Caco-2 (cell line): ENCODE measurements around the gene RACK1. TPM values are rescaled to one million over a fixed set of nuclear protein-coding genes. Genes with fewer than 3 reads are reported as not detected.
"Not testable (repeated sequence)": the region's sequence is repeated elsewhere in the genome, so short reads cannot be mapped to it uniquely, and the experiment has no call there.

Experiments used
- BruUV-seq: library from RNA; stranded (reverse); fragments of 400-500 nt; replicated peaks from 2 replicates; lab custom pipeline; 2021; lab: Mats Ljungman, UMichigan
- CTCF ChIA-PET: fragments of 300-600 bp; sonication (Branson Sonifier 250); formaldehyde crosslinking; loops from one replicate; lab custom pipeline; 2022; ENCODE audit warnings: antibody characterized with exemption; lab: Charles Lee
- POLR2A ChIA-PET: fragments of 300-600 bp; sonication (Branson Sonifier 250); formaldehyde crosslinking; loops from one replicate; lab custom pipeline; 2022; ENCODE audit warnings: antibody characterized with exemption; lab: Charles Lee
- DNase-seq, 2 experiments: peaks; one replicate each; pipeline versions ENCODE4 v3.0.0 to v3.0.0-alpha.2; 2020 to 2022
- H3K27me3 ChIP-seq: replicated peaks from 2 replicates; pipeline ENCODE4 v1.6.0; 2011; ENCODE audit warnings: low read length; ENCODE audit not compliant: control insufficient read depth, insufficient read depth
- H3K36me3 ChIP-seq: 2 replicates; pipeline ENCODE4 v1.5.1; 2011; ENCODE audit warnings: low read length; ENCODE audit not compliant: control insufficient read depth, insufficient read depth
- H3K4me1 ChIP-seq: fragments of 250-450 bp; sonication (Bioruptor Pico); 2 replicates; pipeline ENCODE4 v1.5.1; 2020; ENCODE audit warnings: mild to moderate bottlenecking
- H3K4me3 ChIP-seq: 2 replicates; pipeline ENCODE4 v1.5.1; 2011; ENCODE audit warnings: low read depth, mild to moderate bottlenecking, control low read depth, low read length
- H3K9me3 ChIP-seq: fragments of 250-450 bp; sonication (Bioruptor Pico); 2 replicates; pipeline ENCODE4 v1.5.1; 2020; ENCODE audit warnings: mild to moderate bottlenecking, moderate library complexity
- H3K27ac Mint-ChIP-seq: one replicate; pipeline ENCODE4 v1.8.0; 2022; ENCODE audit warnings: mixed read lengths; ENCODE audit not compliant: unreplicated experiment
- H3K27me3 Mint-ChIP-seq: one replicate; pipeline ENCODE4 v1.8.0; 2022; ENCODE audit warnings: mixed read lengths; ENCODE audit not compliant: insufficient read depth, unreplicated experiment
- H3K36me3 Mint-ChIP-seq: one replicate; pipeline ENCODE4 v1.8.0; 2022; ENCODE audit warnings: mild to moderate bottlenecking, mixed read lengths; ENCODE audit not compliant: insufficient read depth, unreplicated experiment
- H3K4me1 Mint-ChIP-seq: one replicate; pipeline ENCODE4 v1.8.0; 2022; ENCODE audit warnings: low read depth, mixed read lengths; ENCODE audit not compliant: unreplicated experiment
- H3K4me3 Mint-ChIP-seq: one replicate; pipeline ENCODE4 v1.8.0; 2022; ENCODE audit warnings: mild to moderate bottlenecking, moderate library complexity, mixed read lengths; ENCODE audit not compliant: unreplicated experiment
- H3K9me3 Mint-ChIP-seq: one replicate; pipeline ENCODE4 v1.8.0; 2022; ENCODE audit warnings: mixed read lengths; ENCODE audit not compliant: unreplicated experiment
- CTCF ChIP-seq, 2 experiments: fragments of 200-600 bp in 1 of 2; IDR thresholded peaks; 1 replicate in 1 of 2; 2 replicates in 1 of 2; pipeline versions ENCODE4 v1.5.1 to v1.8.0; 2011 to 2022; ENCODE audit warnings: antibody characterized with exemption in 1 of 2, control low read depth in 1 of 2, inconsistent platforms in 1 of 2, low read depth in 1 of 2, low read length in 1 of 2, mild to moderate bottlenecking in 1 of 2, moderate library complexity in 1 of 2; ENCODE audit not compliant: insufficient read depth in 1 of 2, severe bottlenecking in 1 of 2, unreplicated experiment in 1 of 2
- intact Hi-C: fragments of 100-400 bp; cut with micrococcal nuclease; formaldehyde crosslinking; loops from one replicate; pipeline ENCODE4 v1.10.0; 2022; ENCODE audit not compliant: unreplicated experiment
- total RNA-seq: library from RNA; stranded (reverse); gene quantifications from 2 replicates; pipeline ENCODE4 v1.2.3, GENCODE V29; 2022

Gene RACK1
- total RNA-seq, 1 experiment from 2014 or later: 2,098 TPM

DNA sequence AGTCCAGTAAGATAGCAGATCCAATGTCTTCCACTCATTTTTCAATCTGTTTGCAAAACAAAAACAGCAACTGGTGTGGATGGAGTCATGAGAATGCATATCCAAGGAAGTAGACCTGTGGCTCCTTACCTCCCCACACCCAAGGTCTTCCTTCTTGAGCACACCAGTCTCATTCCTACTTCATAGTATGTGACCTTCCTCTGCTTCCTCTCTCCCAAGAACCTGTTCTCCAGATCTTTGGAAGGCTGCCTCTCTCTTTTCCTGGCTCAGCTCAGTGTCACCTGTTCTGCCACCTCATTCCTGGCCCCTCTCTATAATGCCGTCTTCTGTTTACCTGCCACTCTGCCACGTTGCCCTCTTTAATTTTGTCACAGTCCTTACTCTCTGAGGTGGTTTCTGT lies 30.8 kb downstream of the RACK1 start:
- no peak for TF ChIP-seq CTCF (IDR thresholded peaks at IDR 0.05; ENCODE audit: insufficient read depth in 1 of 2, low read depth in 1 of 2, low read length in 1 of 2, severe bottlenecking in 1 of 2, unreplicated experiment in 1 of 2)
- no peak overlapping the region for H3K27ac Mint-ChIP-seq

GRCh38 chr5:181212080-181212479 lies 31.6 kb downstream of the RACK1 start:
- H3K9me3 ChIP-seq: no peaks in the 10 kb centered on the region
- DNase-seq: no peak
- H3K4me3 Mint-ChIP-seq: no peak overlapping the region
- H3K27me3 ChIP-seq: no peaks in the 10 kb centered on the region
- ChIA-PET POLR2A (interaction anchor here (0.6 kb wide), 1 partner anchor 27 kb away, joined by 5 read pairs; no protein-coding TSS in a partner anchor), CTCF (no interaction called here)
- H3K36me3 Mint-ChIP-seq: peaks cover 22% of the 10 kb centered on the region
- TF ChIP-seq CTCF (IDR thresholded peaks at IDR 0.05; ENCODE audit: insufficient read depth in 1 of 2, low read depth in 1 of 2, low read length in 1 of 2, severe bottlenecking in 1 of 2, unreplicated experiment in 1 of 2): no peak
- H3K9me3 Mint-ChIP-seq: no peaks in the 10 kb centered on the region
- H3K4me1 ChIP-seq: 0 out of 2 replicates have a peak, but pooled peaks cover 4% of the 10 kb centered on the region
- no TSS peak for BruUV-seq
- no peak overlapping the region for H3K27ac Mint-ChIP-seq
- H3K4me3 ChIP-seq: no peak overlapping the region
- intact Hi-C loops: no loop called here
- peaks cover 10% of the 10 kb centered on the region for H3K27me3 Mint-ChIP-seq
- no peaks in the 10 kb centered on the region for H3K36me3 ChIP-seq
- H3K4me1 Mint-ChIP-seq: peaks cover 13% of the 10 kb centered on the region

More for the DNA sequence above, 30.8 kb downstream of the RACK1 start:
- intact Hi-C loops: no loop called here
- H3K4me1 ChIP-seq: 0 out of 2 replicates have a peak, but pooled peaks cover 4% of the 10 kb centered on the region
- CTCF ChIA-PET: no interaction called here
- Mint-ChIP-seq H3K4me3 (no peak overlapping the region), H3K4me1 (peaks cover 10% of the 10 kb centered on the region), H3K27me3 (peaks cover 5% of the 10 kb centered on the region), H3K9me3 (no peaks in the 10 kb centered on the region), H3K36me3 (peaks cover 21% of the 10 kb centered on the region)
- no TSS peak for BruUV-seq
- H3K4me3 ChIP-seq: no peak overlapping the region
- H3K9me3 ChIP-seq: no peaks in the 10 kb centered on the region
- no peaks in the 10 kb centered on the region for H3K36me3 ChIP-seq
- no peaks in the 10 kb centered on the region for H3K27me3 ChIP-seq
- DNase-seq: no peak
- POLR2A ChIA-PET: no interaction called here

DNA sequence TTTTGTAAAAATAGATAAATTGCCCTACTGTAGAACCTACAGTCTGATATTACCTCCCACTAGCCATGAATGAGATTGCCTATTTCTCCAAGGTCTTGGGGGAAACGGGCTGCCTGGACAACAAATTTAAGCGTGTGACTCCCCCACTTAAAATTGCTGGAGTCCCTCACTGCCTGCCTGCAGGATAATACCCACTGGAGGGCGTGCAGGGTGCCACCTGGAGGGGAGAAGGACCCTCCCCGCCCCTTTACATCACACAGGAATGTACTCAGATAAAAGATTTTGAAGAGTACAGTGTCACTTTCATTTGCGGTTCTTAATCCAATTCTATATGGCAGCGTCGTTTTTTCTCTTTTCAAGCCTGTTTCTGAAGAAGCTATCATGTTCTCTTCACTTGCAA lies 32.5 kb downstream of the RACK1 start:
- peak in 1 of 2 experiments; percentile 34 for TF ChIP-seq CTCF (IDR thresholded peaks at IDR 0.05; ENCODE audit: insufficient read depth in 1 of 2, low read depth in 1 of 2, low read length in 1 of 2, severe bottlenecking in 1 of 2, unreplicated experiment in 1 of 2)
- DNase-seq: peak in 1 of 2 experiments; percentile 49
- Histone ChIP-seq H3K4me3 (no peak overlapping the region), H3K36me3 (no peaks in the 10 kb centered on the region), H3K4me1 (0 out of 2 replicates have a peak, but pooled peaks cover 3% of the 10 kb centered on the region), H3K27me3 (no peaks in the 10 kb centered on the region), H3K9me3 (no peaks in the 10 kb centered on the region)
- peaks cover 15% of the 10 kb centered on the region for H3K27me3 Mint-ChIP-seq
- BruUV-seq: no TSS peak
- intact Hi-C loops: no loop called here
- peaks cover 21% of the 10 kb centered on the region for H3K4me1 Mint-ChIP-seq
- peaks cover 26% of the 10 kb centered on the region for H3K36me3 Mint-ChIP-seq
- no peaks in the 10 kb centered on the region for H3K9me3 Mint-ChIP-seq
- no peak overlapping the region for H3K27ac Mint-ChIP-seq
- ChIA-PET CTCF (interaction anchor here (0.7 kb wide), 1 partner anchor 12 kb away, joined by 3 read pairs; the partner anchor contains the start of gene TRIM41), POLR2A (interaction anchor here (0.6 kb wide), 1 partner anchor 28 kb away, joined by 5 read pairs; no protein-coding TSS in a partner anchor)
- H3K4me3 Mint-ChIP-seq: no peak overlapping the region

DNA sequence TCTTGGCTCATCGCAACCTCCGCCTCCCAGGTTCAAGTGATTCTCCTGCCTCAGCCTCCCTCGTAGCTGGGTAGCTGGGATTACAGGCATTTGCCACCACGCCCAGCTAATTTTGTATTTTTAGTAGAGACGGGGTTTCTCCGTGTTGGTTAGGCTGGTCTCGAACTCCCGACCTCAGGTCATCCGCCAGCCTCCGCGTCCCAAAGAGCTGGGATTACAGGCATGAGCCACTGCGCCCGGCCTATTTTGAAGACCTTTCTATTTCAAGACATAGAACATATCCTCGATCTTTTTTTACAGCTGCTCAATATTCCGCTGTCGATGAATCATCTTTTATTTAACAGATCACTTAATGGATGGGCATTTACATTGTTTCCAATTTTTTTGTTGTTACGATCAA lies 33.0 kb downstream of the RACK1 start:
- Mint-ChIP-seq H3K36me3 (peaks cover 28% of the 10 kb centered on the region), H3K4me1 (peaks cover 26% of the 10 kb centered on the region), H3K27me3 (peaks cover 19% of the 10 kb centered on the region)
- H3K27ac Mint-ChIP-seq, H3K4me3 Mint-ChIP-seq, BruUV-seq, H3K9me3 ChIP-seq, intact Hi-C loops, H3K4me3 ChIP-seq, POLR2A ChIA-PET, H3K4me1 ChIP-seq, H3K36me3 ChIP-seq, H3K27me3 ChIP-seq, DNase-seq, H3K9me3 Mint-ChIP-seq: not testable (repeated sequence)
- CTCF ChIA-PET: interaction anchor here (0.7 kb wide), 1 partner anchor 12 kb away, joined by 3 read pairs; the partner anchor contains the start of gene TRIM41

GRCh38 chr5:181210148-181210547 lies 33.6 kb downstream of the RACK1 start:
- H3K36me3 Mint-ChIP-seq: peaks cover 30% of the 10 kb centered on the region
- H3K27me3 ChIP-seq, H3K4me3 Mint-ChIP-seq, H3K9me3 Mint-ChIP-seq, H3K27ac Mint-ChIP-seq, CTCF ChIA-PET, intact Hi-C loops, POLR2A ChIA-PET, H3K36me3 ChIP-seq, H3K4me1 ChIP-seq, H3K4me3 ChIP-seq, H3K9me3 ChIP-seq, DNase-seq, BruUV-seq: not testable (repeated sequence)
- H3K27me3 Mint-ChIP-seq: peaks cover 20% of the 10 kb centered on the region
- peaks cover 28% of the 10 kb centered on the region for H3K4me1 Mint-ChIP-seq
